Stimulated activated CD8-positive, alpha-beta memory T cell treated with anti-CD3 and anti-CD28 coated beads, Interleukin-7, amount 100 ng/mL, for 1 hour (primary cell): Measurements from ENCODE around the gene NEK4.
A peak's percentile ranks its signal among the peaks of the same experiment; 100 is the strongest.
"Not testable (repeated sequence)": the region's sequence is repeated elsewhere in the genome, so short reads cannot be mapped to it uniquely, and the experiment has no call there.

Source experiments
- DNase-seq, 2 donors: peaks; one replicate each; pipeline ENCODE4 v3.0.0-alpha.2; 2020; ENCODE audit warnings: low read depth in 2 of 2

NEK4 gene

DNA sequence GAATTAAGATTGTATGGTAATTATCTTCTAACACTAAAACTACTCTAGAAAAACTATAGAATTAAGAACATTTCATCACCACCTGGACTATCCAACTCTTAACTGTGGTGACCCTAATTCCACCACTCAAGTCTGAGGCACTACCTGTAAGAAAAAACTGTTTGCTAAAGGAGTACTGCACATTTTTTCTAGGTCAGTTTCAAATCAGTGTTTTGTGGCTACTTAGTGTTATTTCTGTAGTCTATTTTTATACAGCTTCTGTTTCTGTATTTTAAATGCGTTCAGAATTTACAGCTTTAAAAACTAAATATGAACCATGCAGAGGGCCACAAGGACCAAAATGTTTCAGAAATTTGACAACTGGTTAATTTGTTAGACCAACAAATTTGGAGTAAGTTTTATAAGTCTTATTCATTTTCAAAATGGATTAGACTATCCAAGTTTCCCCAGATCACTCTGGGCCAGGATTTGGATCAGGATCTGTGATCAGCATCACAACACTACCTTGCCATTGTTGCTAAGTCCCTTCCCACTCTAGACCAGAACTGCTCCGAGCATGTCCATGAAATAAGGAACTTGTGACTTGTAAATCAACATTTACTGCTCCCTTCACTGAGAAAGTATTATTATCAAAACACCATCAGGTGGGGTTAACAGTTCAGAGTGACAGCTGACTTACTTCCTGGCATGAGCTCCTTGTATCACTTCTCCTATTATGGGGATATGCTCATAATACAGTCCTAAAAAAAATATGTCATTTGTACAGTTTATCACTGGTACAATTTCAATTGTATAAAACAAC, 73.7 kb downstream of the NEK4 start:
- DNase-seq = no peak

GRCh38 chr3:52695798-52696671, 74.7 kb downstream of the NEK4 start:
- DNase-seq = no peak

DNA sequence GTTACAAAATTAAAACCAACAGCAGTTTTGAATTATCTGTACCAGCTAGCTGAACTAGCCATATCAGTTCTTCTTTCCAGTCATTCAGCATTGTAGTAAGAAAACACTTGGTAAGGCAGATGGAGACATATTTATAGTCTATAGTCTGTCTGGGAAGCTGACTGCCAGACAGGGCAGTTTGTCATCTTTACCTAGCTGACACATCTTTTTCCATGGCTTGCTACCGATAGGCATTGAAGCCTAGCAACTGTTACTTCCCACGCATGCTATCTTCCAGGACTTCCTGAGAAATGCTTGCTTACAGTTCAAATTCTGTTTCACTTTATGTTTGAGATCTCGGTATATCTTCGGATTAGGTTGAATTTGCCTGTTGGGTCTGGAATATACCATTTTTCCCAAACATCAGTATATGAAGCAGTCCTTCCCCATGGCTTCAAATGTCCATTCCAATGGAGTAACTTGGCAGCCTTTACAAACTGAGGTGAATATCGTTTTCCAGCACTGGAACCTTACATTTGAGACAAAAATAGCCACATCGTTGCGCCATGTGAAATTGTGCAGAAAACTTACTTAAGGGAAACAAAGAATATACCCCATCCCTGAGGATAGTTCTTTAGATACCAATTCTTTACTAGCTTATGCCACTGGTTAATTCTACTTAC, 76.1 kb downstream of the NEK4 start:
- DNase-seq = no peak

DNA sequence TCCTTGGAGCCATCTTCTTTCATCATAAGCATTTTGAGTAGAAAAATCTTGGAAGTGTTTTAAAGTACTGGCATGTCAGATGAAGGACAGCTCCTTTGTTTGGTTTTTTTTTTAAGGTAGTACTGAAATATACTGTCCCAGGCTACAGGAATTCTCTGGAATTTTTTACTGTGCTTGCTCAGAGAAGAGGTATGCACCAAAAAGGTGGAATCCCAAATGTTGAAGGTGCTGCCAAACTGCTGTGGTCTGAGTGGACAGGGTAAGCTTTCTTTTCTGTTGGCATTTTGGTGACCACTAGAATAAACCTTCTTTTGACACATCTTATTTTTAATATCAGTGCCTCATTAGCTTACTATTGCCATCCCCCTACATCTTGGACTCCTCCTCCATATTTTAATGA, 77.7 kb downstream of the NEK4 start:
- DNase-seq = no peak

DNA sequence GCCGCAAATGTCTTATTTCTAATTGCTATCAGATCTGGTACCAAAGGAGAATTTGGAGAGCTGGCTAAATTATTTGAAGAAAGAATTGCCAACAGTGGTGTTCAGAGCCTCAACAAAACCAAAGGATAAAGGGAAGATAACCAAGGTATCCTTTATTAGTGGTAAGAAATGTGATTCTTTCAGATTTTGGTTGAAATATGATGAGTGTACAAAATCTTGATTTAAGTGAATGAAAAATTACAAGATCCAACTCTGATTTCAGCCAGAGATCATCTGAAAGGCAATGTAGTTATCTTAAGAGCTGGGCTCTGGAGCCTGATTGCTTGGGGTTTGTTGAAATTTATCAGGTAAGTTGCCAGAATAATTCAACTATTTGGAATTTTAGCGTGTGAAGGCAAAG, 80.2 kb downstream of the NEK4 start:
- DNase-seq = no peak

DNA sequence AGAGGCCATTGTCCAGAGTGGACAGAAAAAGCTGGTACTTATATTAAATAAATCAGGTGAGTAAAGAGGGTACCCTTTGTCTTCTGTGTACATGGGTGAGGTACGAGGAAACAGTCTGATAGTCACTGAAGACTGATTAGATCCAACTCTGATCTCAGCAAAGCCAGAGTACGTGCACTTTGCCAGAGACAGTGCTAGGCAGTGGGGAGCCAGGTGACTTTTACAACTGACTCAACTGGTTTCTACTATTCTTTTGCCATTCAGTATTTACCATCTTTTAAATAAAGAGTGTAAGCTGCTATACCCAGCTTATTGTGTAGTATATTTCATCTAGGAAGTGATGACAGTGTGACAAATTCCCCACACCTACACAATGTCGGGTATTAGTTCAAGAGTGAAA, 81.6 kb downstream of the NEK4 start:
- no peak for DNase-seq

DNA sequence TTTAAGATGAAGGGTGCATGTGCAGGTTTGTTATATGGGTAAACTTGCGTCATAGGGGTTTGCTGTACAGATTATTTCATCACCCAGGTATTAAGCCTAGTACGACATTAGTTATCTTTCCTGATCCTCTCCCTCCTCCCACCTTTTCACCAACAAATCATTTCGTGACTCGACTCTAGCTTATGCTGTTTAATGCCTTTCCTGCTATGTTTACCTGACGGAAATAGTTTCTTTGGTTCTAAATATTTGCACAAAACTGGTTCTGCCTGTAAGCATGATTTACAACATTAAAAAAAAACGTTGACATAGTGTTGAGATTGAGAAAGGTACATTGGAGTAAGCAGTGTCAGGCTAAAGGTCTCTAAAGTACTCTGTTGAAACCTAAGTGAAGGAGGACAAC, 82.5 kb downstream of the NEK4 start:
- no peak for DNase-seq

DNA sequence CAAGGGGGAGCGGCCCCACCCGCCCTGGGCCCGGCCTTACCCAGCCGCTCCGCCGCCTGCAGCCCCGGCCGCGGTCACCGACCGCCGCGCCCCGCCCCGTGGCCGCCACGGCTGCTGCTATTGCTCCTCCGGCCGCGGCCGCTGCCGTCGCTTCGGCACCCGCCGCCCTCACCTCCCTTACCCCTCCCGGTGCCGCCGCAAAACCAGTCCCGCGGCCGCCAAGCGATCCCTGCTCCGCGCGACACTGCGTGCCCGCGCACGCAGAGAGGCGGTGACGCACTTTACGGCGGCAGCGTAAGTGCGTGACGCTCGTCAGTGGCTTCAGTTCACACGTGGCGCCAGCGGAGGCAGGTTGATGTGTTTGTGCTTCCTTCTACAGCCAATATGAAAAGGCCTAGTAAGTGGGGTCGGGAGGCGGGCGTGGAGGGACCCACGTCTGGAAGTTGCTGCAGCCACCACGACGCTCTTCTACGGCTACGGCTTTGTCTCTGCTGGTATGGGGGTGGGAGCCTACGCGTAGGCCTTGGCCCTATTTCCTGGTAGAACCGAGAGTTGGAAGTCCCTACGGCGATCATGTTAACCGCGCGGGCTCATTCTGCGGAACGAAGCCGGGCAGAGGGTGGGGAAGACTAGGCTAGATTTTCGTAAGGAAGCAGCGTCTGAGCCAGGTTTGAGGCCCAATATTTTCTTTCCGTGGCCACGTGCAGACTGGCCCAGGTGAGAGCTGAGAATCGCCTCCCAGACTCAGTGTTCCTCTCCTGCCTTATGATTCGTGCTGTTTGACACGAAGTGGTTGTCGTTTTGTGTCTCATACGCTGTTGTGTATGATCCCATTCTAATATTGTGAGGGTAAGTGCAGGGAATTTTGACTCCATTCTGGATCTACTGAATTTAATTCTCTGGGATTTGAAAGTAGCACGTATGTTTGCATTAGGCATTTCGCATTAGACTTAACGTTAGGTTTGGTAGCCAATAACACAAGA, 84.7 kb downstream of the NEK4 start, which contains the start of the genes GNL3 and PBRM1:
TSS of gene GNL3 (plus strand) at position 324 of the 983 bp plus-strand sequence. CDS start at position 385, 61 bp downstream.
TSS of gene PBRM1 (minus strand) at position 205 of the 983 bp plus-strand sequence.
- peak; percentile 79 to 80 for DNase-seq

DNA sequence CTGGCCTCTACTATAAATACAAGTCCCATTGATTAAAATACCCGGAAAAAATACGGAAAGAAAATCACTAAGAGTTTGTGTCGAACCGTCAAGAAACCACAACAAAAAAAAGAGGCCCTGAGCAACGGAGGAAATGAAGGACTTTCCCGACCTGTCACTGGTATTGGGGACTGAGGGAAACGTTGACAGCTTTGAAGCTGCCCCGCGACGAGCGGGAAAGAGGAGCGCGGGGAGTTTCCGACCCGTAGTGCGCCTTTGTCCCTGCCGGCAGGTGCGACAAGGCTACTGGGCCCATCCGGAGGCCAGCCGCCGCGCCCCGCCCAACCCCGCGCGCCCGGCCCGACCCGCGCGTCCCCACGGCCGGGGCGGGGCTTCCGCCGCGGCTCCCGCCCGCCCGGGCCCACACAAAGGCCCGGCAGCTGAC, 85.4 kb downstream of the NEK4 start:
- peak; percentile 52 to 53 for DNase-seq

DNA sequence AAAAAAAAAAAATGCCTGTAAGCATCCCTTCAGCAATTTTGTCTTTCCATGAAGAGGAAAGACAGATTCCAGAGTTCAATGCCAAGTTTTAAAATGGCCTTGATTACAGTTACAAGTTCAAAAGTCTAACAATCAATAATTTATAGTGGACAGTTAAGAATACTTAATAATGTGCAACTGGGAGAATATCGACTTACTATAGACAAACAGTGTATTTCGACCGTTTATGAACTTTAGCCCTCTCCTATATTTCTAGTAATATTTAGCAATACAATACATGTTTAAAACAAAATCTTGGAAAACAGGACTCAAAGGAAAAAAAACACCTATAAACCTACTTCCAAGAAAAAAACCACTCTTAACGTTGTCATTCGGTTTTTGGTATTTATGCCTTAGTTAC, 86.6 kb downstream of the NEK4 start:
- DNase-seq = no peak

- no peak for DNase-seq
These were observed 87.1 kb downstream of the NEK4 start for GRCh38 chr3:52683611-52684010.

GRCh38 chr3:52682016-52682415, 88.7 kb downstream of the NEK4 start:
- no peak for DNase-seq

DNA sequence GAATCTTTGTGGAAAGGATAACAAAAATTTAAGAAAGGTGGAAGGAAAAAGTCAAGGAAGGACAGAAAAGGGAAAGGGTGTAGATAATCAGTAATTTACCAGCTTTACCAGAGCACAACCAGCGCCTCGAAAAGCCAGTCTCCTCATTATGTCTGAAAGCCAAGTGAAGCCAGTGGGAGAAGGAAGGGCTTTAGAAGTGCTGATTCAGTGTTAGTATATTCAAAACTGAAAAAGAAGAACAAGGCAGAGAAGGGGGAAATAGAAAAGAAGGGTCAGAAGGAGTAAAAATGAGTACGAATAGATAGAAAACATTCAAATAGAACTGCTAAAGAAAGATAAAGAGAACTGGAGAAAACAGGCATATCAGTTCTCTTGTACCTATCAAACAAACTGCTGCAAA, 89.1 kb downstream of the NEK4 start:
- no peak for DNase-seq

DNA sequence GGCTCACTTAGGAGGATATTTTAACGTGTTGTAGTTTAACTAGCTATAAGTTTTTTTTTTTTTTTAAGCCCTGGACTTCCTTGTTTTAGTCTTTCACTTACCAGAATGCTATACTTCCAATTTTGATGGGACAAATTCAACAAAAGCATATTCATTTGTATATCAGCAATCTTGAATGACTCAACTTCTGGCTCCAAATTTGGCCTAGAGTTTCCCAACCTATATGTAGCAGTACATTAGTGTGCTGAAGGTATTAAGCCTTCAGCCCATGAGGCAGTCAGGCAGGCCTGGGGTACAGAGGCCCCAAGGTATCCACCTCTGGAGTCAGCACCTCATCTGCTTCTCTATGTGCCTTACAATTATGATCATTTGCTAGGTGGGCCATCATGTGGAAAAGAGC, 90.9 kb downstream of the NEK4 start:
- no peak for DNase-seq

DNA sequence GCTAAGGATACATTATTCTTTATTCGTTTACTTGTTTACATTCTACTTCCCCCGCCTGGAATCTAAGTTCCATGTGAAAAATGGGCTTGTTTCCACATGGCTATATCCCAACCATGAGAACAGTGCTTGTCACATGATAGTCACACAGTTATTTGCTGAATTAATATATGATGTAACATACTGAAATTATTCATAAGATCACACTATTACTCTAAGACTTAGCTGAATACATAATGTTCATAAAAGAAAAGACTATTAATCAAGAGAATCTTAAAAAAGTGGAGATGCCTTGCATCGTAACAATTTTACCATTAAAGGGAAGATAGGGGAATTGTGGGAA, 91.6 kb downstream of the NEK4 start:
- no peak for DNase-seq

DNA sequence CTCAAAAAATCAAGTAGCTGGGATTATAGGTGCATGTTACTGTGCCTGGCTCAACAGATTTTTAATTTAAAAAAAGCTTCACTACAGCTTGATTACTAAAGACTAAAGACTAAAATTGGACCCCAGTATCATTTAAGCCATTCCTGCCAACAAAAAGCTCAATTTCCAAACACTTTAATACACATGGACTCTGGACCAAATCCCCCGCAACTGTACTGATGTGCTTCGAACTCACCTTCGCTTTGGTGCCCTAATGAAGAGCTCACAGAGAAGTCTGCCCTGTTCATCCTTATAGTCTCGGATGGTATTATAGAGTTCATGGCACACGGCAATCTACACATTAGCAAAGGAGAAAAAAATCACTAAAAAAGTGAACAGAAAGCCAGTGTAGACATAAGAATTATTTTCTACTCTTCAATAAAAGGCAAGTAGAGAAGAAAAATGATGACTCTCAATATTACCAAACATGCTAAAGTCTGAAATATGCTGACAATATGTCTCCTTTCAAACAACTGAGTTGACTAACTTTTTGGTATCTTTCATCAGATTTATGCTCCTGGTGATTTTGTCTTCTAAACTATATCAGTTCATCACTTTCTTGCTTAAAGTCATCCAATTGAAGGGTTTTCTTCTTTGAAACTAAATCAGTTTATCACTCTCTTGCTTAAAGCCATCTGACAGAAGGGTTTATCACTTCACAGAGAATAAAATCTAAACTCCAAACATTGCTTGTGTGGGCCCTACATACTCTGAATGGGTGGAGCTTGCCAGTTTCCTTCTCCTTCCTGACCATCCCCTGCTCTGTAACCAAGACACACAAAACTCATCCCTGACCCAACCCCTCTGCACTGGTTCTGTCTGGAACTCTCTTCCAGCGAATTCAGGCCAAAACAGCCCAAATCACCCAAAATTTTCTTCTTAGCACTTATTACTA, 92.2 kb downstream of the NEK4 start:
- DNase-seq = no peak

GRCh38 chr3:52676201-52676600, 94.5 kb downstream of the NEK4 start:
- DNase-seq = not testable (repeated sequence)

DNA sequence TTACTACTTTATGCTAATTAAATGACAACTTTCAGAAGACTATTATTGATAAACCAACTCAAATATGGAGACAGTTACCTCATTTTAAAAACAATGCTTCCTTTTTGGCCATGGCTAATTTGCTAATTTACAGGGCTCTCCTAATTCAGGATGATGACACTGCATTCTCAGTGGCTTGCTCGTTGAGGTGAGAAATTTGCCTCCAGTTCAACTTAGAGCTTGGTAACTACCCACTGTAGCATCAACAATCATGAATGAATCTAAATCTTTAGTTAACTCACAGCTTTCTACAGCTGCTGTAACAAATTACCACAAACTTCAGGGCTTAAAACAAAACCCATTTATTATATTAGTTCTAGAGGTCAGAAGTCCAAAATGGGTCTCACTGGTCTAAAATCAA, 99.1 kb downstream of the NEK4 start:
- DNase-seq = no peak

DNA sequence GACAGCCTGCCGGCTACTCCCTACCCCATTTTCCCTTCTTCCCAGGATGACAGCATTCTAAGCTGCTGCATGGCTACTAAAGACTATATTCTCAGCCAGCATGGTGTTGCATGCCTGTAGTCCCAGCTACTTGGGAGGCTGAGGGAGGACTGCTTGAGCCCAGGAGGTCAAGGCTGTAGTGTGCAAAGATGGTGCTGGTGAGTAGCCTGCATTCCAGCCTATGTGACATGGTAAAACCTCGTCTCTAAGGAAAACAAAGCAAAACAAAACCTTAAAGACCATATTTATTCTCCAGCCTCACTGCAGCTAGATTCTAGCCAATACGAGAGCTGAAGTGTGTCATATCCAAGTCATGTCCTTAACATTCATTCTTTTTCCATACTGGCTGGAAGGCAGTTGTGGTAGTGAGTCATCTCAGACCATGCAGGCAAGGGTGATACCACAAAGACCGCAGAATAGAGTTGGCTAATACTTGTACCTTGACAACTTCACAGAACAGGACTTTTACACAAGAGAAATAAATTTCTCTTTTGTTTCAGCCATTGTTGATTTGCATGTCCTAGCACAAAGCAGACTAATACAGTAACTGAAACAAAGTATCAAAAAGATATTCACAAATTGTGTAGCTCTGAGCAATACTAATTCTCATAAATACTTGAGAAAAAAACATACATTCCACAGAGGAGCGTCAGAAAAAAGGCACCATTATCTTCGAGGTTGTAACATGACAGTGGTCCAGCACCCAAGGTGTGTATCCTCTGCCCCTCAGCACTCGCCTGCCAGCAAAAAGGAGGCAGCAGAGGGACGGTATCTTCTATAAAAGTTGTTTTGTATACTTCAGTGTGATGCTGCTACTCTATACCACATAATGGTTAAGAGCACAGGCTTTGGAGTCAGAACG, 99.9 kb downstream of the NEK4 start:
- DNase-seq = no peak
